ENCODE data around the gene CDKN1C.

Gene CDKN1C

GRCh38 chr11:2882396-2883110 is 3.0 kb downstream of the CDKN1C start:
- Histone ChIP-seq H3K4me3 (ENCODE audit: low read depth, low read length) (no peak overlapping the region), H3K9me3 (ENCODE audit: control insufficient read depth, insufficient read depth, low read depth, low read length) (no peaks in the 10 kb centered on the region), H3K36me3 (ENCODE audit: control insufficient read depth in 2 of 2, insufficient read depth in 1 of 2, low read length in 2 of 2) (no peaks in the 10 kb centered on the region), H3K4me1 (ENCODE audit: control insufficient read depth, insufficient read depth, low read length) (no peaks in the 10 kb centered on the region), H3K27ac (ENCODE audit: extremely low read depth, low read depth, low read length) (no peak overlapping the region)
- ChIA-PET CTCF (interaction anchor here (1.0 to 16.8 kb wide), 3 partner anchors 9 to 349 kb away, joined by 5 to 456 read pairs (median 8); no protein-coding TSS in a partner anchor), POLR2A (interaction anchor here (1.1 kb wide), 1 partner anchor 47 kb away, joined by 3 read pairs; the partner anchor contains the start of gene PHLDA2)
- no peak for TF ChIP-seq YY1 (tag by site-specific recombination; IDR thresholded peaks at IDR 0.05)
- no peak for TF ChIP-seq ZNF555 (tag by site-specific recombination; conservative IDR thresholded peaks at IDR 0.05)
- no peak for TF ChIP-seq ZNF792 (tag by site-specific recombination; IDR thresholded peaks at IDR 0.05)
- no peak for TF ChIP-seq SCRT2 (tag by site-specific recombination; IDR thresholded peaks at IDR 0.05)
- TF ChIP-seq, protein P1, sequence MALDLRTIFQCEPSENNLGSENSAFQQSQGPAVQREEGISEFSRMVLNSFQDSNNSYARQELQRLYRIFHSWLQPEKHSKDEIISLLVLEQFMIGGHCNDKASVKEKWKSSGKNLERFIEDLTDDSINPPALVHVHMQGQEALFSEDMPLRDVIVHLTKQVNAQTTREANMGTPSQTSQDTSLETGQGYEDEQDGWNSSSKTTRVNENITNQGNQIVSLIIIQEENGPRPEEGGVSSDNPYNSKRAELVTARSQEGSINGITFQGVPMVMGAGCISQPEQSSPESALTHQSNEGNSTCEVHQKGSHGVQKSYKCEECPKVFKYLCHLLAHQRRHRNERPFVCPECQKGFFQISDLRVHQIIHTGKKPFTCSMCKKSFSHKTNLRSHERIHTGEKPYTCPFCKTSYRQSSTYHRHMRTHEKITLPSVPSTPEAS (tag by site-specific recombination; IDR thresholded peaks at IDR 0.05): no peak
- TF ChIP-seq KLF16 (tag by site-specific recombination; IDR thresholded peaks at IDR 0.05): no peak
- TF ChIP-seq KLF8 (tag by site-specific recombination; IDR thresholded peaks at IDR 0.05): no peak
- TF ChIP-seq, protein P2, sequence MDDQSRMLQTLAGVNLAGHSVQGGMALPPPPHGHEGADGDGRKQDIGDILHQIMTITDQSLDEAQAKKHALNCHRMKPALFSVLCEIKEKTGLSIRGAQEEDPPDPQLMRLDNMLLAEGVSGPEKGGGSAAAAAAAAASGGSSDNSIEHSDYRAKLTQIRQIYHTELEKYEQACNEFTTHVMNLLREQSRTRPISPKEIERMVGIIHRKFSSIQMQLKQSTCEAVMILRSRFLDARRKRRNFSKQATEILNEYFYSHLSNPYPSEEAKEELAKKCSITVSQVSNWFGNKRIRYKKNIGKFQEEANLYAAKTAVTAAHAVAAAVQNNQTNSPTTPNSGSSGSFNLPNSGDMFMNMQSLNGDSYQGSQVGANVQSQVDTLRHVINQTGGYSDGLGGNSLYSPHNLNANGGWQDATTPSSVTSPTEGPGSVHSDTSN (CRISPR knock-in tag; IDR thresholded peaks at IDR 0.05): no peak
- TF ChIP-seq ZNF184 (tag by site-specific recombination; IDR thresholded peaks at IDR 0.05): no peak

- no peaks in the 10 kb centered on the region for H3K9me3 ChIP-seq (ENCODE audit: control insufficient read depth, insufficient read depth, low read depth, low read length)
- no peaks in the 10 kb centered on the region for H3K36me3 ChIP-seq (ENCODE audit: control insufficient read depth in 2 of 2, insufficient read depth in 1 of 2, low read length in 2 of 2)
- no peak overlapping the region for H3K4me3 ChIP-seq (ENCODE audit: low read depth, low read length)
- no peak overlapping the region for H3K27ac ChIP-seq (ENCODE audit: extremely low read depth, low read depth, low read length)
- POLR2A ChIA-PET: interaction anchor here (1.1 kb wide), 1 partner anchor 48 kb away, joined by 3 read pairs; the partner anchor contains the start of gene PHLDA2
- no peaks in the 10 kb centered on the region for H3K4me1 ChIP-seq (ENCODE audit: control insufficient read depth, insufficient read depth, low read length)
- TF ChIP-seq ZNF341 (tag by site-specific recombination; IDR thresholded peaks at IDR 0.05; ENCODE audit: low read depth): no peak
- TF ChIP-seq REPIN1 (tag by site-specific recombination; IDR thresholded peaks at IDR 0.05; ENCODE audit: low read depth): no peak
- no peak for TF ChIP-seq ZNF548 (tag by site-specific recombination; IDR thresholded peaks at IDR 0.05)
- TF ChIP-seq ZNF223 (tag by site-specific recombination; IDR thresholded peaks at IDR 0.05): no peak
- TF ChIP-seq, protein P3, sequence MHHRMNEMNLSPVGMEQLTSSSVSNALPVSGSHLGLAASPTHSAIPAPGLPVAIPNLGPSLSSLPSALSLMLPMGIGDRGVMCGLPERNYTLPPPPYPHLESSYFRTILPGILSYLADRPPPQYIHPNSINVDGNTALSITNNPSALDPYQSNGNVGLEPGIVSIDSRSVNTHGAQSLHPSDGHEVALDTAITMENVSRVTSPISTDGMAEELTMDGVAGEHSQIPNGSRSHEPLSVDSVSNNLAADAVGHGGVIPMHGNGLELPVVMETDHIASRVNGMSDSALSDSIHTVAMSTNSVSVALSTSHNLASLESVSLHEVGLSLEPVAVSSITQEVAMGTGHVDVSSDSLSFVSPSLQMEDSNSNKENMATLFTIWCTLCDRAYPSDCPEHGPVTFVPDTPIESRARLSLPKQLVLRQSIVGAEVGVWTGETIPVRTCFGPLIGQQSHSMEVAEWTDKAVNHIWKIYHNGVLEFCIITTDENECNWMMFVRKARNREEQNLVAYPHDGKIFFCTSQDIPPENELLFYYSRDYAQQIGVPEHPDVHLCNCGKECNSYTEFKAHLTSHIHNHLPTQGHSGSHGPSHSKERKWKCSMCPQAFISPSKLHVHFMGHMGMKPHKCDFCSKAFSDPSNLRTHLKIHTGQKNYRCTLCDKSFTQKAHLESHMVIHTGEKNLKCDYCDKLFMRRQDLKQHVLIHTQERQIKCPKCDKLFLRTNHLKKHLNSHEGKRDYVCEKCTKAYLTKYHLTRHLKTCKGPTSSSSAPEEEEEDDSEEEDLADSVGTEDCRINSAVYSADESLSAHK (tag by site-specific recombination; IDR thresholded peaks at IDR 0.05): no peak
- TF ChIP-seq SETDB1 (IDR thresholded peaks at IDR 0.05; ENCODE audit: insufficient read length, low read length): no peak
- TF ChIP-seq GLIS2 (tag by site-specific recombination; IDR thresholded peaks at IDR 0.05): no peak
- TF ChIP-seq, protein P4, sequence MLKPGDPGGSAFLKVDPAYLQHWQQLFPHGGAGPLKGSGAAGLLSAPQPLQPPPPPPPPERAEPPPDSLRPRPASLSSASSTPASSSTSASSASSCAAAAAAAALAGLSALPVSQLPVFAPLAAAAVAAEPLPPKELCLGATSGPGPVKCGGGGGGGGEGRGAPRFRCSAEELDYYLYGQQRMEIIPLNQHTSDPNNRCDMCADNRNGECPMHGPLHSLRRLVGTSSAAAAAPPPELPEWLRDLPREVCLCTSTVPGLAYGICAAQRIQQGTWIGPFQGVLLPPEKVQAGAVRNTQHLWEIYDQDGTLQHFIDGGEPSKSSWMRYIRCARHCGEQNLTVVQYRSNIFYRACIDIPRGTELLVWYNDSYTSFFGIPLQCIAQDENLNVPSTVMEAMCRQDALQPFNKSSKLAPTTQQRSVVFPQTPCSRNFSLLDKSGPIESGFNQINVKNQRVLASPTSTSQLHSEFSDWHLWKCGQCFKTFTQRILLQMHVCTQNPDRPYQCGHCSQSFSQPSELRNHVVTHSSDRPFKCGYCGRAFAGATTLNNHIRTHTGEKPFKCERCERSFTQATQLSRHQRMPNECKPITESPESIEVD (tag by site-specific recombination; IDR thresholded peaks at IDR 0.05): no peak
- TF ChIP-seq ZNF221 (tag by site-specific recombination; IDR thresholded peaks at IDR 0.05; ENCODE audit: borderline replicate concordance): no peak
- no peak for TF ChIP-seq ZBTB8A (tag by site-specific recombination; IDR thresholded peaks at IDR 0.05)
- no peak for TF ChIP-seq ZBTB7A (tag by site-specific recombination; IDR thresholded peaks at IDR 0.05; ENCODE audit: low read depth)
- TF ChIP-seq ZNF404 (tag by site-specific recombination; IDR thresholded peaks at IDR 0.05): no peak
- no peak for TF ChIP-seq SP7 (tag by site-specific recombination; IDR thresholded peaks at IDR 0.05)
- TF ChIP-seq, protein P5, sequence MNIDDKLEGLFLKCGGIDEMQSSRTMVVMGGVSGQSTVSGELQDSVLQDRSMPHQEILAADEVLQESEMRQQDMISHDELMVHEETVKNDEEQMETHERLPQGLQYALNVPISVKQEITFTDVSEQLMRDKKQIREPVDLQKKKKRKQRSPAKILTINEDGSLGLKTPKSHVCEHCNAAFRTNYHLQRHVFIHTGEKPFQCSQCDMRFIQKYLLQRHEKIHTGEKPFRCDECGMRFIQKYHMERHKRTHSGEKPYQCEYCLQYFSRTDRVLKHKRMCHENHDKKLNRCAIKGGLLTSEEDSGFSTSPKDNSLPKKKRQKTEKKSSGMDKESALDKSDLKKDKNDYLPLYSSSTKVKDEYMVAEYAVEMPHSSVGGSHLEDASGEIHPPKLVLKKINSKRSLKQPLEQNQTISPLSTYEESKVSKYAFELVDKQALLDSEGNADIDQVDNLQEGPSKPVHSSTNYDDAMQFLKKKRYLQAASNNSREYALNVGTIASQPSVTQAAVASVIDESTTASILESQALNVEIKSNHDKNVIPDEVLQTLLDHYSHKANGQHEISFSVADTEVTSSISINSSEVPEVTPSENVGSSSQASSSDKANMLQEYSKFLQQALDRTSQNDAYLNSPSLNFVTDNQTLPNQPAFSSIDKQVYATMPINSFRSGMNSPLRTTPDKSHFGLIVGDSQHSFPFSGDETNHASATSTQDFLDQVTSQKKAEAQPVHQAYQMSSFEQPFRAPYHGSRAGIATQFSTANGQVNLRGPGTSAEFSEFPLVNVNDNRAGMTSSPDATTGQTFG (tag by site-specific recombination; IDR thresholded peaks at IDR 0.05; ENCODE audit: borderline replicate concordance): no peak
- CTCF ChIA-PET: interaction anchor here (1.8 to 16.8 kb wide), 2 partner anchors 11 to 349 kb away, joined by 8 to 456 read pairs; no protein-coding TSS in a partner anchor
These were observed 3.6 kb downstream of the CDKN1C start for GRCh38 chr11:2881981-2882375.
